ENCODE results near the gene BRD7.

The BRD7 gene

GRCh38 chr16:50396761-50397535 is 28.2 kb upstream of the BRD7 start:
- no peak overlapping the region for H3K4me3 Mint-ChIP-seq
- H3K4me1 Mint-ChIP-seq, result peaks cover 12% of the 10 kb centered on the region
- DNase-seq (ENCODE audit: low spot score in 2 of 2) (no peak), ATAC-seq (replicated peaks; ENCODE audit: extremely low read depth, poor library complexity, severe bottlenecking) (no peak)
- peaks cover 6% of the 10 kb centered on the region for H3K27me3 Mint-ChIP-seq
- H3K36me3 Mint-ChIP-seq (ENCODE audit: insufficient read depth), result no peaks in the 10 kb centered on the region
- H3K27ac Mint-ChIP-seq (ENCODE audit: low read depth), result no peak overlapping the region
- H3K9me3 Mint-ChIP-seq, result no peaks in the 10 kb centered on the region

GRCh38 chr16:50395763-50396710 is 27.2 kb upstream of the BRD7 start:
- Mint-ChIP-seq H3K9me3 (no peaks in the 10 kb centered on the region), H3K4me1 (peaks cover 12% of the 10 kb centered on the region), H3K4me3 (no peak overlapping the region), H3K27ac (ENCODE audit: low read depth) (no peak overlapping the region), H3K27me3 (no peaks in the 10 kb centered on the region), H3K36me3 (ENCODE audit: insufficient read depth) (no peaks in the 10 kb centered on the region)
- DNase-seq (ENCODE audit: low spot score in 2 of 2), result no peak
- no peak for ATAC-seq (replicated peaks; ENCODE audit: extremely low read depth, poor library complexity, severe bottlenecking)

GRCh38 chr16:50393858-50394802 is 25.3 kb upstream of the BRD7 start:
- no peak overlapping the region for H3K27ac Mint-ChIP-seq (ENCODE audit: low read depth)
- DNase-seq (ENCODE audit: low spot score in 2 of 2), result no peak
- peaks cover 12% of the 10 kb centered on the region for H3K4me1 Mint-ChIP-seq
- H3K4me3 Mint-ChIP-seq, result no peak overlapping the region
- no peaks in the 10 kb centered on the region for H3K36me3 Mint-ChIP-seq (ENCODE audit: insufficient read depth)
- H3K27me3 Mint-ChIP-seq, result no peaks in the 10 kb centered on the region
- no peaks in the 10 kb centered on the region for H3K9me3 Mint-ChIP-seq
- no peak for ATAC-seq (replicated peaks; ENCODE audit: extremely low read depth, poor library complexity, severe bottlenecking)

GRCh38 chr16:50393416-50393815 is 24.6 kb upstream of the BRD7 start:
- H3K27me3 Mint-ChIP-seq, result no peaks in the 10 kb centered on the region
- H3K27ac Mint-ChIP-seq (ENCODE audit: low read depth), result no peak overlapping the region
- H3K4me1 Mint-ChIP-seq, result peaks cover 12% of the 10 kb centered on the region
- H3K9me3 Mint-ChIP-seq, result no peaks in the 10 kb centered on the region
- H3K36me3 Mint-ChIP-seq (ENCODE audit: insufficient read depth), result no peaks in the 10 kb centered on the region
- no peak for ATAC-seq (replicated peaks; ENCODE audit: extremely low read depth, poor library complexity, severe bottlenecking)
- no peak for DNase-seq (ENCODE audit: low spot score in 2 of 2)
- no peak overlapping the region for H3K4me3 Mint-ChIP-seq

- H3K4me1 Mint-ChIP-seq, result peaks cover 5% of the 10 kb centered on the region
- no peak for DNase-seq (ENCODE audit: low spot score in 2 of 2)
- H3K27me3 Mint-ChIP-seq, result no peaks in the 10 kb centered on the region
- no peak for ATAC-seq (replicated peaks; ENCODE audit: extremely low read depth, poor library complexity, severe bottlenecking)
- H3K36me3 Mint-ChIP-seq (ENCODE audit: insufficient read depth), result no peaks in the 10 kb centered on the region
- H3K4me3 Mint-ChIP-seq, result no peak overlapping the region
- H3K9me3 Mint-ChIP-seq, result no peaks in the 10 kb centered on the region
- no peak overlapping the region for H3K27ac Mint-ChIP-seq (ENCODE audit: low read depth)
Measured at GRCh38 chr16:50390914-50391716, 22.3 kb upstream of the BRD7 start.

- Mint-ChIP-seq H3K4me1 (no peaks in the 10 kb centered on the region), H3K4me3 (no peak overlapping the region), H3K36me3 (ENCODE audit: insufficient read depth) (no peaks in the 10 kb centered on the region), H3K27ac (ENCODE audit: low read depth) (no peak overlapping the region), H3K9me3 (no peaks in the 10 kb centered on the region), H3K27me3 (no peaks in the 10 kb centered on the region)
- ATAC-seq (replicated peaks; ENCODE audit: extremely low read depth, poor library complexity, severe bottlenecking) (no peak), DNase-seq (ENCODE audit: low spot score in 2 of 2) (no peak)
Measured at GRCh38 chr16:50390371-50390771, 21.6 kb upstream of the BRD7 start.

GRCh38 chr16:50389900-50390299 is 21.1 kb upstream of the BRD7 start:
- Mint-ChIP-seq H3K4me1 (no peaks in the 10 kb centered on the region), H3K9me3 (no peaks in the 10 kb centered on the region), H3K36me3 (ENCODE audit: insufficient read depth) (no peaks in the 10 kb centered on the region), H3K27ac (ENCODE audit: low read depth) (no peak overlapping the region), H3K4me3 (no peak overlapping the region), H3K27me3 (no peaks in the 10 kb centered on the region)
- no peak for DNase-seq (ENCODE audit: low spot score in 2 of 2)
- no peak for ATAC-seq (replicated peaks; ENCODE audit: extremely low read depth, poor library complexity, severe bottlenecking)

GRCh38 chr16:50388496-50388895 is 19.7 kb upstream of the BRD7 start:
- no peak for DNase-seq (ENCODE audit: low spot score in 2 of 2)
- Mint-ChIP-seq H3K27me3 (no peaks in the 10 kb centered on the region), H3K27ac (ENCODE audit: low read depth) (no peak overlapping the region), H3K4me3 (no peak overlapping the region), H3K36me3 (ENCODE audit: insufficient read depth) (no peaks in the 10 kb centered on the region), H3K4me1 (no peaks in the 10 kb centered on the region), H3K9me3 (no peaks in the 10 kb centered on the region)
- ATAC-seq (replicated peaks; ENCODE audit: extremely low read depth, poor library complexity, severe bottlenecking), result no peak

- ATAC-seq (replicated peaks; ENCODE audit: extremely low read depth, poor library complexity, severe bottlenecking) (no peak), DNase-seq (ENCODE audit: low spot score in 2 of 2) (no peak)
- Mint-ChIP-seq H3K36me3 (ENCODE audit: insufficient read depth) (no peaks in the 10 kb centered on the region), H3K4me1 (no peaks in the 10 kb centered on the region), H3K9me3 (no peaks in the 10 kb centered on the region), H3K27ac (ENCODE audit: low read depth) (no peak overlapping the region), H3K27me3 (no peaks in the 10 kb centered on the region), H3K4me3 (no peak overlapping the region)
Measured at GRCh38 chr16:50386774-50387173, 18.0 kb upstream of the BRD7 start.

- H3K27me3 Mint-ChIP-seq, result no peaks in the 10 kb centered on the region
- no peaks in the 10 kb centered on the region for H3K36me3 Mint-ChIP-seq (ENCODE audit: insufficient read depth)
- no peak overlapping the region for H3K4me3 Mint-ChIP-seq
- no peak for ATAC-seq (replicated peaks; ENCODE audit: extremely low read depth, poor library complexity, severe bottlenecking)
- H3K9me3 Mint-ChIP-seq, result no peaks in the 10 kb centered on the region
- no peak overlapping the region for H3K27ac Mint-ChIP-seq (ENCODE audit: low read depth)
- DNase-seq (ENCODE audit: low spot score in 2 of 2), result no peak
- H3K4me1 Mint-ChIP-seq, result no peaks in the 10 kb centered on the region
Measured at GRCh38 chr16:50386139-50386538, 17.4 kb upstream of the BRD7 start.

GRCh38 chr16:50384500-50385135 is 15.8 kb upstream of the BRD7 start:
- Mint-ChIP-seq H3K4me3 (no peak overlapping the region), H3K27ac (ENCODE audit: low read depth) (no peak overlapping the region), H3K27me3 (no peaks in the 10 kb centered on the region), H3K36me3 (ENCODE audit: insufficient read depth) (no peaks in the 10 kb centered on the region), H3K4me1 (no peaks in the 10 kb centered on the region), H3K9me3 (no peaks in the 10 kb centered on the region)
- no peak for ATAC-seq (replicated peaks; ENCODE audit: extremely low read depth, poor library complexity, severe bottlenecking)
- DNase-seq (ENCODE audit: low spot score in 2 of 2), result no peak

Data from central memory CD8-positive, alpha-beta T cell (primary cell).